GM12878 (cell line): ENCODE measurements around the gene TJP1. TPM values are rescaled to one million over a fixed set of nuclear protein-coding genes. Genes with fewer than 3 reads are reported as not detected.
A peak's percentile ranks its signal among the peaks of the same experiment; 100 is the strongest.

Source experiments
- ATAC-seq: fragments of 200-7000 bp; cut with Tn5 transposase; 3 replicates; pipeline ENCODE4 v1.9.1; 2020; ENCODE audit warnings: mild to moderate bottlenecking, moderate library complexity
- BruUV-seq: library from RNA; stranded (reverse); fragments of 400-500 nt; replicated peaks from 2 replicates; lab custom pipeline; 2021; lab: Mats Ljungman, UMichigan
- CTCF ChIA-PET: fragments of 300-600 bp; sonication (Branson Sonifier 250); formaldehyde crosslinking; extraction: SDS; loops from one replicate; lab custom pipeline; 2021; ENCODE audit warnings: inconsistent platforms; lab: Yijun Ruan, JAX
- POLR2A ChIA-PET: fragments of 350-600 bp; formaldehyde crosslinking; extraction: SDS; loops from one replicate; lab custom pipeline; 2021; ENCODE audit warnings: inconsistent platforms; lab: Charles Lee
- RAD21 ChIA-PET: fragments of 300-600 bp; sonication (Branson Sonifier 250); formaldehyde crosslinking; loops from one replicate; lab custom pipeline; 2023; ENCODE audit warnings: antibody characterized with exemption; ENCODE audit not compliant: unreplicated experiment; lab: Charles Lee
- SMC1A ChIA-PET: fragments of 300-600 bp; sonication (Branson Sonifier 250); formaldehyde crosslinking; loops from one replicate; lab custom pipeline; 2023; ENCODE audit not compliant: unreplicated experiment, uncharacterized antibody; lab: Charles Lee
- DNase-seq: peaks from one replicate; pipeline ENCODE4 v3.0.0-alpha.2; 2011; ENCODE audit warnings: low read depth, low spot score
- FAIRE-seq: peaks from 3 replicates; lab custom pipeline; 2011; peaks lifted over from hg19 to GRCh38; lab: Jason Lieb, UNC
- H2AFZ ChIP-seq: 2 replicates; pipeline ENCODE4 v1.6.0; 2011; ENCODE audit warnings: low read depth, low read length, control low read depth; ENCODE audit not compliant: control insufficient read depth
- H3K27ac ChIP-seq: 2 replicates; pipeline ENCODE4 v1.5.1; 2011; ENCODE audit warnings: control low read depth; ENCODE audit not compliant: control insufficient read depth, insufficient read depth
- H3K27me3 ChIP-seq, 2 experiments: replicated peaks in 1 of 2; 2 replicates each; pipeline versions ENCODE4 v1.6.0 to v1.6.1; 2011; ENCODE audit warnings: low read length in 1 of 2; ENCODE audit not compliant: control insufficient read depth in 2 of 2, insufficient read depth in 2 of 2
- H3K36me3 ChIP-seq, 2 experiments: 2 replicates each; pipeline ENCODE4 v1.5.1; 2011; ENCODE audit warnings: low read length in 1 of 2; ENCODE audit not compliant: control insufficient read depth in 2 of 2, insufficient read depth in 2 of 2
- H3K4me1 ChIP-seq: 2 replicates; pipeline ENCODE4 v1.6.1; 2011; ENCODE audit warnings: mild to moderate bottlenecking, low read length, moderate library complexity, mixed read lengths; ENCODE audit not compliant: control insufficient read depth, insufficient read depth
- H3K4me2 ChIP-seq: 2 replicates; pipeline ENCODE4 v1.6.0; 2011; ENCODE audit warnings: control low read depth; ENCODE audit not compliant: control insufficient read depth, insufficient read depth
- H3K4me3 ChIP-seq: fragments of 200-600 bp; sonication (generic); 2 replicates; pipeline ENCODE4 v1.5.1; 2016
- H3K79me2 ChIP-seq: 2 replicates; pipeline ENCODE4 v1.6.0; 2011; ENCODE audit warnings: low read length; ENCODE audit not compliant: control insufficient read depth, insufficient read depth
- H3K9ac ChIP-seq: 2 replicates; pipeline ENCODE4 v1.8.0; 2011; ENCODE audit warnings: low read length, control low read depth, mixed read lengths; ENCODE audit not compliant: control insufficient read depth, insufficient read depth
- H3K9me3 ChIP-seq: replicated peaks from 3 replicates; pipeline ENCODE4 v1.5.1; 2011; ENCODE audit warnings: mild to moderate bottlenecking, low read length; ENCODE audit not compliant: control insufficient read depth, insufficient read depth
- H4K20me1 ChIP-seq: 2 replicates; pipeline ENCODE4 v1.6.0; 2011; ENCODE audit not compliant: control insufficient read depth, insufficient read depth
- JUNB ChIP-seq: IDR thresholded peaks from 2 replicates; pipeline ENCODE4 v1.6.1; 2016; ENCODE audit warnings: antibody characterized with exemption, mild to moderate bottlenecking
- SPI1 ChIP-seq: IDR thresholded peaks from 2 replicates; pipeline ENCODE4 v1.6.1; 2011; ENCODE audit warnings: low read depth, mild to moderate bottlenecking, low read length, moderate library complexity, borderline replicate concordance; ENCODE audit not compliant: insufficient read depth
- USF2 ChIP-seq: IDR thresholded peaks from 2 replicates; pipeline ENCODE4 v1.6.1; 2011; ENCODE audit warnings: low read depth, low read length, improper control_type of control experiment, borderline replicate concordance
- WGBS: methylation state at CpG from one replicate; pipeline ENCODE4 v1.1.6; 2016; ENCODE audit warnings: low lambda C conversion rate; ENCODE audit not compliant: insufficient replicate concordance, insufficient coverage; ENCODE audit errors: missing lambda C conversion rate; 5-methylcytosine and 5-hydroxymethylcytosine counted together
- in situ Hi-C: fragments of 300-500 bp; cut with MboI; formaldehyde crosslinking; loops from 9 replicates; pipeline ENCODE4 v1.14.3; 2018; ENCODE audit warnings: mixed read lengths
- intact Hi-C: fragments of 100-400 bp; cut with micrococcal nuclease; formaldehyde crosslinking; loops from one replicate; pipeline ENCODE4 v1.14.2; 2022; ENCODE audit not compliant: unreplicated experiment
- polyA plus RNA-seq, 11 experiments: library from polyadenylated mRNA; depleted of rRNA in 4 of 11; unstranded in 6 of 11; stranded (reverse) in 5 of 11; fragments of >200 nt; fragmentation: Nextera tagmentation in 4 of 11; fragmentation: Illumina TruSeq in 1 of 11; extraction: Ambion mirVana in 4 of 11; extraction: Trizol in 1 of 11; gene quantifications; 1 replicate in 1 of 11; 2 replicates in 10 of 11; pipeline versions ENCODE4 v1.2.1 to v1.2.3, GENCODE V29; 2011 to 2016; ENCODE audit warnings: inconsistent platforms in 2 of 11, missing spikeins in 2 of 11, low read depth in 1 of 11
- total RNA-seq, 4 experiments: library from RNA; depleted of rRNA in 3 of 4; stranded (reverse); fragments of >200 nt in 3 of 4; fragmentation: Illumina TruSeq in 1 of 4; extraction: Trizol in 1 of 4; gene quantifications; 2 replicates each; pipeline versions ENCODE4 v1.2.1 to v1.2.3, GENCODE V29; 2013 to 2021

TJP1 gene
- total and polyA plus RNA-seq, 10 of the 15 experiments (the other 5 are each of a cell fraction or from before 2014, with no cell fraction given): 0.01 to 0.49 (median 0.08) TPM; not detected in 7

DNA sequence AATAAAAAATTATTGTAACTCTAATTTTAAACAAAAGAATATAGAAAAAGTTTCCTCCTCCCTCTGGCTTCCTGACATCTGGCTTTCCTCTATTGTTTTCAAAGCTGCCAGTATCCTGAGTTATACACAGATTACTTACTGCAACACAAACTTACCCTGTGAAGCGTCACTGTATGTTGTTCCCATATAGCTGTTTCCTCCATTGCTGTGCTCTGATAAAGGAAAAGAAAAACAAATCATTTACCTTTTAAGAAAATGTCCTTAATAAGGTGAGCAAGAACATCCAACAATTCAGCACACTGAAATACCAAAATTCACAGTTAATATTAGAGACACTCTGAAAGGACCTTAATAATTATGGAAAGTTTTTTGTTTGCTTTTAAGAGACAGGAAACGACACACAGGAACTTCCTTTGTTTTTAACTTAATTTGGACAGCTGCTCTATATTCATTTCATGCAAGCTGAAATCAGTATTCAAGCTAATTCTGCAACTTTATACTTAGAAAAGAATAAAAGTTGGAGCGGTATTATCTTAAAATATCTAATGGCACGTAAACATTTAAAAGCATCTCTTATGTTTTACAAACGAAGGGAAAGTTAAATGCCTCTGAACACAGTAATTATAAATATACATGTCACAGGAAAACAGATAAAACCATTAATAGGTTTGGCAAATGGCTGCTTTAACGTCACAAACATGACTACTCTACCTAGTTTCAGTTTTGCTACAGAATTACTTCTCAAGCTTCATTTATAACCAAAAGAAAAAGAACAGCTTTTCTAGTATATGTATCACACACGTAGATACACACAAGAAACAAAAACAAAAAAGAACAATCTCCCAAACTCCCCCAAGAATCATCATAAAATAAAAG, 21.5 kb downstream of the TJP1 start (continued):
- no peak for TF ChIP-seq JUNB

GRCh38 chr15:29799859-29800258, 22.4 kb downstream of the TJP1 start:
- FAIRE-seq (no peak), ATAC-seq (no peak), DNase-seq (no peak)
- in situ Hi-C loops: no loop called here
- Histone ChIP-seq H3K27me3 (no peaks in the 10 kb centered on the region), H3K4me1 (no peaks in the 10 kb centered on the region), H2AFZ (no peak overlapping the region), H3K36me3 (no peaks in the 10 kb centered on the region), H3K9me3 (no peaks in the 10 kb centered on the region), H3K9ac (no peak overlapping the region), H3K27ac (no peak overlapping the region), H3K79me2 (no peaks in the 10 kb centered on the region), H3K4me3 (no peak overlapping the region), H3K4me2 (no peak overlapping the region), H4K20me1 (no peaks in the 10 kb centered on the region)
- POLR2A ChIA-PET: no interaction called here
- intact Hi-C loops: no loop called here
- SMC1A ChIA-PET: no interaction called here
- RAD21 ChIA-PET: no interaction called here
- CTCF ChIA-PET: no interaction called here
- BruUV-seq: no TSS peak
- TF ChIP-seq SPI1 (peak; percentile 42; the same call in 1 of the 2 replicates), USF2 (no peak)
- 20% methylated on average over 3 of the region's 3 CpGs for WGBS
